Stomach (tissue), 9 donors: ENCODE results near the gene BLTP3B. TPM values are rescaled to one million over a fixed set of nuclear protein-coding genes. Genes with fewer than 3 reads are reported as not detected.

Experiments
- DNase-seq, 2 donors: peaks; one replicate each; pipeline versions ENCODE4 v3.0.0 to v3.0.0-alpha.2; 2013 to 2019
- H3K27ac ChIP-seq, 5 donors: fragments of 200-600 bp in 4 of 5; sonication (generic) in 4 of 5; one replicate each; pipeline ENCODE4 v1.5.1; 2013 to 2019; ENCODE audit warnings: mild to moderate bottlenecking in 1 of 5, moderate library complexity in 1 of 5
- H3K27me3 ChIP-seq, 3 donors: fragments of 200-600 bp; sonication (generic); one replicate each; pipeline ENCODE4 v1.5.1; 2017 to 2019; ENCODE audit warnings: mixed run types in 1 of 3
- H3K36me3 ChIP-seq, 4 donors: fragments of 200-600 bp; sonication (generic); 1 replicate in 3 of 4; 2 replicates in 1 of 4; pipeline ENCODE4 v1.5.1; 2016 to 2019
- H3K4me1 ChIP-seq, 4 donors: fragments of 200-600 bp; sonication (generic); one replicate each; pipeline ENCODE4 v1.5.1; 2016 to 2019
- H3K4me3 ChIP-seq, 4 donors: fragments of 200-600 bp; sonication (generic) in 3 of 4; one replicate each; pipeline ENCODE4 v1.5.1; 2016 to 2019; ENCODE audit warnings: mild to moderate bottlenecking in 1 of 4
- H3K9me3 ChIP-seq, 4 donors: fragments of 200-600 bp; sonication (generic); one replicate each; pipeline ENCODE4 v1.5.1; 2016 to 2019
- EP300 ChIP-seq: sonication (generic); formaldehyde crosslinking; IDR thresholded peaks from one replicate; pipeline ENCODE4 v1.6.1; 2017; ENCODE audit warnings: antibody characterized with exemption
- POLR2A ChIP-seq, 4 donors: fragments of 450-650 bp; IDR thresholded peaks; one replicate each; pipeline ENCODE4 v1.6.1; 2016; ENCODE audit warnings: antibody characterized with exemption in 4 of 4, control low read depth in 2 of 4, mild to moderate bottlenecking in 1 of 4, moderate library complexity in 1 of 4
- POLR2AphosphoS5 ChIP-seq, 3 donors: sonication (generic); formaldehyde crosslinking; IDR thresholded peaks; one replicate each; pipeline ENCODE4 v1.6.1; 2016; ENCODE audit warnings: antibody characterized with exemption in 3 of 3
- WGBS, 5 donors: extraction: QIAGEN DNeasy Blood & Tissue Kit in 3 of 5; methylation state at CpG; one replicate each; pipeline versions ENCODE4 v1.1.5 to v1.1.7; 2013 to 2018; 5-methylcytosine and 5-hydroxymethylcytosine counted together
- intact Hi-C: fragments of 100-400 bp; cut with DNase I; formaldehyde crosslinking; loops from one replicate; pipeline ENCODE4 v1.15.1; 2023; ENCODE audit warnings: low total_unique reads
- polyA plus RNA-seq, 3 donors: library from polyadenylated mRNA; stranded (reverse); fragments of 200-250 nt; gene quantifications; one replicate each; pipeline ENCODE4 v1.2.3, GENCODE V29; 2013
- small RNA-seq, 4 donors: library from RNA; depleted of rRNA; stranded (forward); fragments of <200 nt; gene quantifications; one replicate each; pipeline ENCODE3, GENCODE V24; 2016
- total RNA-seq, 5 donors: library from RNA; depleted of rRNA; stranded (reverse); fragments of >200 nt; gene quantifications; one replicate each; pipeline versions ENCODE4 v1.1.0 to v1.2.3, GENCODE V29; 2014 to 2016
- TF ChIP-seq, protein P1 (sequence below), 7 experiments: fragments of 450-650 bp in 4 of 7; fragments of 200-600 bp in 3 of 7; sonication (generic) in 3 of 7; IDR thresholded peaks; one replicate each; pipeline ENCODE4 v1.5.1; 2016 to 2019; ENCODE audit warnings: antibody characterized with exemption in 7 of 7, control low read depth in 2 of 7, mild to moderate bottlenecking in 1 of 7
- donor health status: healthy with polysubstance abuse.
- donor health status: Bipolar disorder and iron deficiency.
- donor health status: healthy.

The BLTP3B gene
- total and polyA plus RNA-seq, 8 donors = 4.7 to 62.6 (median 22.1) TPM

- no peak overlapping the region for H3K4me3 ChIP-seq
- peaks cover 0 to 39% (median 31%) of the 10 kb centered on the region in 4 donors for H3K36me3 ChIP-seq
- H3K4me1 ChIP-seq = no peaks in the 10 kb centered on the region
- peaks cover 0 to 5% (median 0%) of the 10 kb centered on the region in 4 donors for H3K9me3 ChIP-seq
- TF ChIP-seq, protein P1, sequence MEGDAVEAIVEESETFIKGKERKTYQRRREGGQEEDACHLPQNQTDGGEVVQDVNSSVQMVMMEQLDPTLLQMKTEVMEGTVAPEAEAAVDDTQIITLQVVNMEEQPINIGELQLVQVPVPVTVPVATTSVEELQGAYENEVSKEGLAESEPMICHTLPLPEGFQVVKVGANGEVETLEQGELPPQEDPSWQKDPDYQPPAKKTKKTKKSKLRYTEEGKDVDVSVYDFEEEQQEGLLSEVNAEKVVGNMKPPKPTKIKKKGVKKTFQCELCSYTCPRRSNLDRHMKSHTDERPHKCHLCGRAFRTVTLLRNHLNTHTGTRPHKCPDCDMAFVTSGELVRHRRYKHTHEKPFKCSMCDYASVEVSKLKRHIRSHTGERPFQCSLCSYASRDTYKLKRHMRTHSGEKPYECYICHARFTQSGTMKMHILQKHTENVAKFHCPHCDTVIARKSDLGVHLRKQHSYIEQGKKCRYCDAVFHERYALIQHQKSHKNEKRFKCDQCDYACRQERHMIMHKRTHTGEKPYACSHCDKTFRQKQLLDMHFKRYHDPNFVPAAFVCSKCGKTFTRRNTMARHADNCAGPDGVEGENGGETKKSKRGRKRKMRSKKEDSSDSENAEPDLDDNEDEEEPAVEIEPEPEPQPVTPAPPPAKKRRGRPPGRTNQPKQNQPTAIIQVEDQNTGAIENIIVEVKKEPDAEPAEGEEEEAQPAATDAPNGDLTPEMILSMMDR (IDR thresholded peaks at IDR 0.05) = no peak
- no peak for TF ChIP-seq POLR2AphosphoS5 (IDR thresholded peaks at IDR 0.05)
- no peak for TF ChIP-seq EP300
- H3K27me3 ChIP-seq = no peaks in the 10 kb centered on the region
- intact Hi-C loops = no loop called here
- H3K27ac ChIP-seq = no peak overlapping the region
- DNase-seq = no peak
- 89 to 94% (median 93%) methylated on average over 6 of the region's 6 CpGs for WGBS, 5 donors
These were observed 35.8 kb downstream of the BLTP3B start for GRCh38 chr12:100106861-100107260.

DNA sequence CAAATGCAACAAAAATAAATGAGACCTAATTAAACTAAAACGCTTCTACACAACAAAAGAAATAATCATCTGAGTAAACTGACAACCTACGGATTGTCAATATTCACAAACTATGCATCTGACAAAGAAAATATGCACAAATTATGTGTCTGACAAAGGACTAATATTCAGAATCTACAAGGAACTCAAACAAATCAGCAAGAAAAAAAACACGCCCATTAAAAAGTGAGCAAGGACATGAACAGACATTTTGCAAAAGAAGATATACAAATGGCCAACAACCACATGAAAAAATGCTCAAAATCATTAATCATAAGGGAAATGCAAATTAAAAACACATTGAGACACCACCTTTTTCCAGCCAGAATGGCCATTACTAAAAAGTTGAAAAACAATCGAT lies 37.0 kb downstream of the BLTP3B start:
- intact Hi-C loops = no loop called here
- H3K4me3 ChIP-seq = no peak overlapping the region
- WGBS, 5 donors = 96 to 98% (median 97%) methylated on average over 4 of the region's 4 CpGs
- TF ChIP-seq, protein P1 (IDR thresholded peaks at IDR 0.05) = no peak
- TF ChIP-seq POLR2AphosphoS5 (IDR thresholded peaks at IDR 0.05) (no peak), EP300 (no peak), POLR2A (IDR thresholded peaks at IDR 0.05) (no peak)
- H3K36me3 ChIP-seq = peaks cover 0 to 46% (median 41%) of the 10 kb centered on the region in 4 donors
- no peak for DNase-seq
- no peaks in the 10 kb centered on the region for H3K27me3 ChIP-seq
- no peaks in the 10 kb centered on the region for H3K4me1 ChIP-seq
- H3K27ac ChIP-seq = no peak overlapping the region
- H3K9me3 ChIP-seq = peaks cover 0 to 5% (median 0%) of the 10 kb centered on the region in 4 donors

- Histone ChIP-seq H3K9me3 (no peaks in the 10 kb centered on the region), H3K27me3 (no peaks in the 10 kb centered on the region), H3K36me3 (peaks cover 10 to 65% (median 60%) of the 10 kb centered on the region in 4 donors), H3K27ac (no peak overlapping the region), H3K4me1 (no peaks in the 10 kb centered on the region), H3K4me3 (no peak overlapping the region)
- WGBS, 5 donors = 70 to 81% (median 78%) methylated on average over 3 of the region's 3 CpGs
- TF ChIP-seq, protein P1 (IDR thresholded peaks at IDR 0.05) = no peak
- TF ChIP-seq EP300 = no peak
- no peak for TF ChIP-seq POLR2A (IDR thresholded peaks at IDR 0.05)
- no peak for DNase-seq
- intact Hi-C loops = no loop called here
These were observed 41.7 kb downstream of the BLTP3B start for GRCh38 chr12:100101000-100101399.

Small RNAs within 50 kb of the gene (small RNA-seq; reads per million reads assigned to genes)
- gene MIR1827 = 0 reads per million in 4 donors
- gene RN7SL176P = 0 reads per million in 4 donors

Other genes starting within 250 kb of the BLTP3B start
- 10 to 100 TPM in 2 of 5 donors, 1 to 10 TPM in 1, not detected in 2; 2.7 to 26.8 (median 13.6) TPM for gene ANKS1B, start 157.9 kb downstream of the BLTP3B start, total RNA-seq
- 1 to 10 TPM in 2 of 3 donors, under 1 TPM in 1; 0.73 to 1.7 (median 1.1) TPM for gene ANKS1B, start 157.9 kb downstream of the BLTP3B start, polyA plus RNA-seq
- 10 to 100 TPM in 2 of 5 donors, 1 to 10 TPM in 2, under 1 TPM in 1; 0.58 to 40.7 (median 8.4) TPM for gene ACTR6, start 57.9 kb upstream of the BLTP3B start, total RNA-seq
- gene ACTR6, start 57.9 kb upstream of the BLTP3B start, polyA plus RNA-seq = 10 to 100 TPM; 12.1 to 17.1 (median 14.7) TPM
- 1 to 10 TPM in 2 of 5 donors, under 1 TPM in 1, not detected in 2; 0.55 to 3.1 (median 1.6) TPM for gene DEPDC4, start 124.2 kb upstream of the BLTP3B start, total RNA-seq
- gene DEPDC4, start 124.2 kb upstream of the BLTP3B start, polyA plus RNA-seq = under 1 TPM in 2 of 3 donors, not detected in 1; 0.48 to 0.50 TPM
- gene SCYL2, start 124.3 kb upstream of the BLTP3B start, total RNA-seq = 10 to 100 TPM; 22.3 to 97.3 (median 70.3) TPM
- gene SCYL2, start 124.3 kb upstream of the BLTP3B start, polyA plus RNA-seq = 10 to 100 TPM in 2 of 3 donors, 1 to 10 TPM in 1; 9.1 to 17.4 (median 11.8) TPM
- 10 to 100 TPM in 1 of 5 donors, 1 to 10 TPM in 1, under 1 TPM in 1, not detected in 2; 0.29 to 16.8 (median 1.7) TPM for gene SLC17A8, start 214.2 kb upstream of the BLTP3B start, total RNA-seq
- gene SLC17A8, start 214.2 kb upstream of the BLTP3B start, polyA plus RNA-seq = not detected